Nephron progenitor cell (in vitro differentiated cells): ENCODE measurements around the gene IFT81.

ENCODE experiments used
- DNase-seq: peaks from one replicate; pipeline ENCODE4 v3.0.0; 2021
- H3K27ac Mint-ChIP-seq: 2 replicates; pipeline ENCODE4 v1.8.0; 2021; ENCODE audit warnings: mild to moderate bottlenecking, moderate library complexity, mixed read lengths
- H3K27me3 Mint-ChIP-seq: 2 replicates; pipeline ENCODE4 v1.8.0; 2021; ENCODE audit warnings: mild to moderate bottlenecking, low read depth, mixed read lengths; ENCODE audit not compliant: poor library complexity
- H3K36me3 Mint-ChIP-seq: 2 replicates; pipeline ENCODE4 v1.8.0; 2021; ENCODE audit warnings: low read depth, mixed read lengths
- H3K4me1 Mint-ChIP-seq: 2 replicates; pipeline ENCODE4 v1.8.0; 2021; ENCODE audit warnings: mixed read lengths
- H3K4me3 Mint-ChIP-seq: 2 replicates; pipeline ENCODE4 v1.8.0; 2021; ENCODE audit warnings: mild to moderate bottlenecking, moderate library complexity, mixed read lengths
- H3K9me3 Mint-ChIP-seq: 2 replicates; pipeline ENCODE4 v1.8.0; 2021; ENCODE audit warnings: mild to moderate bottlenecking, moderate library complexity, mixed read lengths
- CTCF ChIP-seq: fragments of 200-600 bp; sonication (generic); IDR thresholded peaks from 2 replicates; pipeline ENCODE4 v1.5.0; 2021; ENCODE audit warnings: antibody characterized with exemption

The IFT81 gene

DNA sequence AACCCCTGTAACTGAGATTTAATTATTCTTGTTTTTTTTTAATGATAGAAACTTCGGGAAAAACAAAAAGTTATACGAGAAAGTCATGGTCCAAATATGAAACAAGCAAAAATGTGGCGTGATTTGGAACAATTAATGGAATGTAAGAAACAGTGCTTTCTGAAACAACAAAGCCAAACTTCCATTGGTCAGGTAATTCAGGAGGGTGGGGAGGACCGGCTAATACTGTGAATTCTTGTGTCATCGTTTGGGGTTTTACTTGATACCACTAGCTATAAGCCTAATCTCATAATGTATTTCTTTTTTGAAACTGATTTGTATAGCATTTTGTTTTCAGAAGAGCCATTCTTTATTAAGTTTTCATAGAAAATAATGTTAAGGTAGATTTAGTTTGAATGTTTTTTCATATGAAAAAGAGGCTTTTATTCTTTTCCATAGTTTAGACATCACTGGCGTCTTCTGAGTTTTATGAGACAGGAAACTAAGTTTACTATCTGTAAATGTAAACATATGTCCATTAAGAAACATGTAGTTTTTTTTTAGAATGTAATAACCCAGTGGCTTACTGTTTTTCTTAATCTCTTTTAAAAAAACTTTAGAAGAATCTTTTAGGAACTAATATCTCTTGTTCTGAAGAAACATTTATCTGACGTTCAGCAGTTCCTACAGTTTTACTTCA is 94.0 kb downstream of the IFT81 start:
- Mint-ChIP-seq H3K4me1 (no peaks in the 10 kb centered on the region), H3K9me3 (peaks cover 6% of the 10 kb centered on the region), H3K27me3 (no peaks in the 10 kb centered on the region), H3K27ac (peak overlapping the region; percentile 39), H3K4me3 (no peak overlapping the region), H3K36me3 (peaks cover 44% of the 10 kb centered on the region)
- no peak for DNase-seq
- no peak for TF ChIP-seq CTCF

- no peak for TF ChIP-seq CTCF
- no peak overlapping the region for H3K4me3 Mint-ChIP-seq
- H3K4me1 Mint-ChIP-seq, result peaks cover 7% of the 10 kb centered on the region
- DNase-seq, result no peak
- H3K27me3 Mint-ChIP-seq, result no peaks in the 10 kb centered on the region
- H3K27ac Mint-ChIP-seq, result no peak overlapping the region
- H3K9me3 Mint-ChIP-seq, result no peaks in the 10 kb centered on the region
- peaks cover 26% of the 10 kb centered on the region for H3K36me3 Mint-ChIP-seq
Observed at GRCh38 chr12:110222027-110222426, 97.9 kb downstream of the IFT81 start.

DNA sequence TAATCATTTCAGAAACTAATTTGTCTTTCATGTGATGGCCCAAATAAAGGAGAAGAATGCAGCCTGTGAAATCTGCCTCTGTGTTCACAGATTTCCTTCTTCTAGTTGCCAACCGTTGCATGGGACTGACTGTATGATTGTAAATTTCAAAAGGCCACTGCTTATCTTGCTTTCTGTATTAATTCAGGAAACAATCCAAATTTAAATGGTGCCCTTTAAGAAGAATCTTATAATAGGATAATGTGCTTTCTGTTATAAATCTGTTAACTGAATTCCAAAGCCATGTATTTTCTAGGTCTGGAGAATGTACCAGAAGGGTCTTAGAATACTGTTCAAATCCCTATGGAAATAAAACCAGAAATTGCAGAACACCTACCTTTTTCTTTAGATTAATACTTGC is 98.3 kb downstream of the IFT81 start:
- H3K27me3 Mint-ChIP-seq, result no peaks in the 10 kb centered on the region

GRCh38 chr12:110223777-110224378 is 99.7 kb downstream of the IFT81 start:
- DNase-seq, result no peak
- Mint-ChIP-seq H3K27me3 (no peaks in the 10 kb centered on the region), H3K27ac (peak overlapping the region; percentile 70), H3K36me3 (peaks cover 27% of the 10 kb centered on the region), H3K4me1 (peaks cover 7% of the 10 kb centered on the region), H3K9me3 (no peaks in the 10 kb centered on the region), H3K4me3 (no peak overlapping the region)
- no peak for TF ChIP-seq CTCF

More for the DNA sequence above, 98.3 kb downstream of the IFT81 start:
- Mint-ChIP-seq H3K9me3 (no peaks in the 10 kb centered on the region), H3K36me3 (peaks cover 23% of the 10 kb centered on the region), H3K4me3 (no peak overlapping the region), H3K4me1 (peaks cover 7% of the 10 kb centered on the region), H3K27ac (no peak overlapping the region)
- no peak for TF ChIP-seq CTCF
- DNase-seq, result no peak

DNA sequence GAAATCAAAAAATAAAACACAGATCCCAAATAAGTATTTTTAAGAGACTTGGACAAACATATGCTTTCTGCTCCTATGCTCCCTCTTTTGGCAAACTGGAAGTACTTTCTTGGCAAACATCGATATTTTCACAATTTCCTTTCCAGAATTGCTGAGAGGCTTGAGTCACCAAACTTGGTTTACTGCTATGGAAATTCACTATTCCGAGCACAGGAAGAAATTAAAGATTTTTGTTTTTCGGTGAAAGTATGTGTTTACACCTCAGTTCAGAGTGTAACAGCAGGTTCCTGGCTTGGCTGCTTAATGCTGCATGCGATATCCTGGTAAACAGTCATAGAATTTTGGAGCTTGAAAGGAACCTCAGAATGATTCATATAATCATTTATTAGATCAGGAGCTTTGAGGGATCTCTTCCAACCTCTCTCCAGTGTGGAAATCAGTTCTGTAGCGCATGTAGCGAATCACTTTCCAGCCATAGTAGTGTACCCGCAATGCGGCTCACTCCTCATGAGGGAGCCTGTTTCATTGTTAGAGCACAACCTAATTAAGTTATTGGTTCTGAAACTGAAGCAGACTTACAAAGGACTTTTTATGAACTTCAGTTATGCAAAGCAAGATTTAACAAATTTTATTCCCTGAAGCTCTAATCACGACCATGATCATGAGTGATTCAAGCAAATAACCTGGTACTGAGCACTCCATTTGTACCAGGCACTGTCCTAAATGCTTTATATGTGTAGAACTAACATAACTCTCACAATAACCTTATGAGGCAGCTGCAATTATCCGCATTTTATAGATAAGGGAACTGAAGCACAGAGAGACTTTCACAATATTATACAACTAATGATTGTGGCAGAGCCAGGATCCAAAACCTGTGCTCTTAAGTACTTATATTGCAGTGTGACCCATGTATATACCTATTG is 100.5 kb downstream of the IFT81 start:
- peaks cover 7% of the 10 kb centered on the region for H3K4me1 Mint-ChIP-seq
- no peaks in the 10 kb centered on the region for H3K9me3 Mint-ChIP-seq
- H3K27ac Mint-ChIP-seq, result no peak overlapping the region
- H3K36me3 Mint-ChIP-seq, result peaks cover 32% of the 10 kb centered on the region
- no peak for DNase-seq
- peak; percentile 28 for TF ChIP-seq CTCF
- no peaks in the 10 kb centered on the region for H3K27me3 Mint-ChIP-seq
- no peak overlapping the region for H3K4me3 Mint-ChIP-seq
